GM20000 (cell line): ENCODE results near the gene TEX12.
"Not testable (repeated sequence)": the region's sequence is repeated elsewhere in the genome, so short reads cannot be mapped to it uniquely, and the experiment has no call there.

ENCODE experiments used
- DNase-seq: peaks from one replicate; pipeline ENCODE4 v3.0.0; 2012; ENCODE audit warnings: low spot score
- TF ChIP-seq, protein P1 (sequence below): IDR thresholded peaks from 2 replicates; pipeline ENCODE4 v1.5.1; 2012; ENCODE audit warnings: mild to moderate bottlenecking, control low read depth; ENCODE audit errors: extremely low read depth, missing control alignments

Gene TEX12

DNA sequence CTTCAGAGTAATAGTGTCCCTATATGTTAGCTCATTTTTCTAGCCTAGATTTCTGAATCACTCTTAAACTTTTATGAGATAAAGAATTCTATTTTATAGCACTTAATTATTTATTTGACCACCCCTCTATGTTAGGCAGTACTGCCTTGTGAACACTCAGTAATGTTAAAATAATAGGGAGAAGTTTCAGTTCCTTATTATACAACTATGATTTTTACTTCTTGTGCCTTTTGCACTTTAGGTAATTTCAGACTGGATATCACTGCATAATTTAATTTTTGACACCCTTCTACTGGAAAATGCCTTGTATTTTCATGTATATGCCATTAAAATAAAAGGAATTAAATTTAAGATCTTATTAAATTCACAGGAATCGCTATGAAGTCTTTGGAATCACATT is 11.3 kb downstream of the TEX12 start:
- DNase-seq: no peak

DNA sequence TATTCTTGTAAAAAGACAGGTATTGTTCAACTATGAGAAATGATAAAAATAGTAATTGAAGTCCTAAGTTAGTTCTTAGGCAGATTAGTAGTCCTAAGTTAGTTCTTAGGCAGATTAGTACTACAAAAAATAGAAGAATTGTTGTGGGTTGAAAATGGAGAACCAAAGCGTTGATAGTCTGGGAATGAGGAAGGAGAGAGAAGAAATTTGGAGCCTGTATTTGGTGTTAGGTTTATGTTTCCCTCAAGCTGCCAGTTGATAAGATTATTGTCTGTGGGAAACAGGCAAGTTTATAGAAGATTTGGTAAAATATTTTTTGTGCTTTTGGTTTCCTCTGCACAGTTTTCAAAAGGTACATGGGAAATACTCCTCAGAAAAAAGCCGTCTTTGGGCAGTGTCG is 11.8 kb downstream of the TEX12 start:
- TF ChIP-seq, protein P1, sequence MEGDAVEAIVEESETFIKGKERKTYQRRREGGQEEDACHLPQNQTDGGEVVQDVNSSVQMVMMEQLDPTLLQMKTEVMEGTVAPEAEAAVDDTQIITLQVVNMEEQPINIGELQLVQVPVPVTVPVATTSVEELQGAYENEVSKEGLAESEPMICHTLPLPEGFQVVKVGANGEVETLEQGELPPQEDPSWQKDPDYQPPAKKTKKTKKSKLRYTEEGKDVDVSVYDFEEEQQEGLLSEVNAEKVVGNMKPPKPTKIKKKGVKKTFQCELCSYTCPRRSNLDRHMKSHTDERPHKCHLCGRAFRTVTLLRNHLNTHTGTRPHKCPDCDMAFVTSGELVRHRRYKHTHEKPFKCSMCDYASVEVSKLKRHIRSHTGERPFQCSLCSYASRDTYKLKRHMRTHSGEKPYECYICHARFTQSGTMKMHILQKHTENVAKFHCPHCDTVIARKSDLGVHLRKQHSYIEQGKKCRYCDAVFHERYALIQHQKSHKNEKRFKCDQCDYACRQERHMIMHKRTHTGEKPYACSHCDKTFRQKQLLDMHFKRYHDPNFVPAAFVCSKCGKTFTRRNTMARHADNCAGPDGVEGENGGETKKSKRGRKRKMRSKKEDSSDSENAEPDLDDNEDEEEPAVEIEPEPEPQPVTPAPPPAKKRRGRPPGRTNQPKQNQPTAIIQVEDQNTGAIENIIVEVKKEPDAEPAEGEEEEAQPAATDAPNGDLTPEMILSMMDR: no peak
- no peak for DNase-seq

More for the DNA sequence above, 11.3 kb downstream of the TEX12 start:
- TF ChIP-seq, protein P1: no peak

DNA sequence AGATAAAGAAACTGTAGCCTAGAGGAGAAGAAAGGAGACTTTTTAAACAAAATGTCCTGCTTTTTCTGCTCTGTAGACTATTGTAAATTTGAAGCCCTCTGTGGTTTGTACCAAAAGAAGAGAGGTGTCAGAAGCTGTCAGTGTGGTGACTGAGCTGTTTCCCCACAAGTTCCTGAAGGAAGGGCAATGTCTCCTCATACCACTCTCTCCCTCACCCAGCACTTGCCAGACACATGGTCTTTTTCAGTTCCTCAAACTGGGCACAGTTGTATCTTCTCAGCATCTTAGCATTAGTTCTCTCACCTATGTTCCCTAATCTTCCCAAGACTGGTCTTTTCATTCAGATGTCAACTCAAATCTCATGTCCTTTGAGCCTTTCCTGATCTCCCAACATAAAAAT is 12.4 kb downstream of the TEX12 start:
- no peak for DNase-seq
- TF ChIP-seq, protein P1: no peak

DNA sequence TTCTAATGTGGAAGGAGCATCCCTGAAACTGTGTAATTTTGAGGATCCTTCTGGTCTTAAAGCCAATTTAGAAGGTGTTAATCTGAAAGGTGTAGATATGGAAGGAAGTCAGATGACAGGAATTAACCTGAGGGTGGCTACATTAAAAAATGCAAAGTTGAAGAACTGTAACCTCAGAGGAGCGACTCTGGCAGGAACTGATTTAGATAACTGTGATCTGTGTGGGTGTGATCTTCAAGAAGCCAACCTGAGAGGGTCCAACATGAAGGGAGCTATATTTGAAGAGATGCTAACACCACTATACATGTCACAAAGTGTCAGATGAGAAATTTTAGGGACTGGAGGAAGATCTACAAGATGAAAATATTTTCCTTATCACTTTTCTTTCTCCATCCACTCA is 15.7 kb downstream of the TEX12 start:
- TF ChIP-seq, protein P1: no peak
- DNase-seq: no peak

DNA sequence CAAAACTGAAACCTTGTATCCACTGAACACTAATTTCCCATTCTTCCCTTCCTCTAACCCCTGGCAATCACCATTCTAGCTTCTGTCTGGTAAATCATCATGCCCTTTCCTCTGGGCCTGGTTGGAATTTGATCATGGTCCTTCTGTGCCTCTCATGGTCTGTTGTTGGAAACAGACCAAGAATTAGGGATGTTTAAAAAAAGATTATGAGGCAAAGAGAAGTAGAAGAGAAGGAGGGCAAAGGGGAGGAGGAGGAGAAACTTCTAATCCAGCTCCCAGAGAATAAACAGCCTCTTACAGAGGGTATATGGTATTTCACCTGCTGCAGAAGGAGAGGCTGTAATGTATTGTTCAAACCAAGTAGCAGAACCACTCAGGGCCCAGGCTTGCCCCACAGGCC is 18.7 kb downstream of the TEX12 start:
- TF ChIP-seq, protein P1: no peak
- DNase-seq: no peak

DNA sequence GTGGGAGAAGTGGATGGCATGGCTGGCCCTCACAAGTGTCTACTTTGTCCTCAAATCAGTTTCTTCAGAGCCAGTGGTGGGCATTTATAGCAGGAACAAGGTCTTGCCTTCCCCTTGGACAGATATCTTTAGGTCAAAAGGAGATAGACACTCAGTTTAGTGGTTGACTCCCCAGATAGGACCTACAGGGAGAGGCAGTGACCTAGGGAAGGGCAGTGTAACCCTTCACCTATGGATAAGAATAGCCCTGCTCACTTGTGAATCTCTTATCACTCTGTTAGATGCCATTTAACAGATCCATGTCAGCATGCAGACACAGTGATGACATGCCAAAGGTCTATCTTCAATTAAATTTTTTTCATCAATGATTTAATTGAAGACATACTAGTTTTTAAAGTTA is 19.1 kb downstream of the TEX12 start:
- no peak for DNase-seq

DNA sequence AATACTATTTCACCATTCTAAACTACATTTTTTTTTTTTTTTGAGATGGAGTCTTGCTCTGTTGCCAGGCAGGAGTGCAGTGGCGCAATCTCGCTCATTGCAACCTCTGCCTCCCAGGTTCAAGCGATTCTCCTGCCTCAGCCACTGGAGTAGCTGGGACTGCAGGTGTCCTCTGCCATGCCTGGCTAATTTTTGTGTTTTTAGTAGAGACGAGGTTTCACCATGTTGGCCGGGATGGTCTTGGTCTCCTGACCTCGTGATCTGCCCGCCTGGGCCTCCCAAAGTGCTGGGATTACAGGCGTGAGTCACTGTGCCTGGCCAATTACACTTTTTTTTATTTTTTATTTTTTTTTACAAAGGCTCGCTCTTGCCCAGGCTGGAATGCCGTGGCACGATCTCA is 27.9 kb downstream of the TEX12 start:
- DNase-seq: not testable (repeated sequence)

More for the DNA sequence above, 19.1 kb downstream of the TEX12 start:
- TF ChIP-seq, protein P1: no peak

DNA sequence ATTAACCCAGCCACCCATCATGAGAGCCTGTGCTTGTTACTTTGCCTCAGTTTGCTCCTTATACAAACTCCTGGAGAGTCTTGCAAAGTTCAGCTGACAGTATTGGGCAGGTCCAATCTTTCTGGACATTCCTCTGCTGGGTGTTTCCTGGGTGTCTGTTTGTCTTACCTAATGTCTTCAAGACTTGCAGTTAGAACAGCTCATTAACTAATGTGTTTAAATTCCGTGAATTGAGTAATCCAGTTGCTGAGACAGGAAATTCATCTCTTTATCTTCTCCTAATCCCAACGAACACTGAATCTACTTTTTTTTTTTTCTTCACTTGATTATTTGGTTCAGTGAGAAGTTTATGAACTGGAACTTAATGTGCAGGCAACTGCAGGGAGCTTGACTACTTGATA is 28.8 kb downstream of the TEX12 start:
- DNase-seq: no peak
- TF ChIP-seq, protein P1: no peak
